WTC11 (cell line): ENCODE data around the gene UBAP2L. TPM values are rescaled to one million over a fixed set of nuclear protein-coding genes. Genes with fewer than 3 reads are reported as not detected.

Experiments
- ATAC-seq: fragments of 200-7000 bp; cut with Tn5 transposase; 2 replicates; pipeline ENCODE4 v1.10.0; 2021; ENCODE audit warnings: mild to moderate bottlenecking, moderate library complexity
- CTCF ChIA-PET: fragments of 300-600 bp; sonication (Branson Sonifier 250); formaldehyde crosslinking; loops from one replicate; lab custom pipeline; 2021; ENCODE audit warnings: antibody characterized with exemption; lab: Charles Lee
- POLR2A ChIA-PET: fragments of 350-600 bp; sonication (Branson Sonifier 250); formaldehyde crosslinking; loops from one replicate; lab custom pipeline; 2021; ENCODE audit warnings: antibody characterized with exemption; lab: Charles Lee
- DNase-seq: peaks from one replicate; pipeline ENCODE4 v3.0.0; 2021; ENCODE audit warnings: low spot score
- H3K27ac Mint-ChIP-seq: 2 replicates; pipeline ENCODE4 v1.8.0; 2021; ENCODE audit warnings: mixed read lengths
- H3K27me3 Mint-ChIP-seq: 2 replicates; pipeline ENCODE4 v1.8.0; 2021; ENCODE audit warnings: low read depth, mild to moderate bottlenecking, moderate library complexity, mixed read lengths
- H3K36me3 Mint-ChIP-seq: 2 replicates; pipeline ENCODE4 v1.8.0; 2021; ENCODE audit warnings: mixed read lengths
- H3K4me1 Mint-ChIP-seq: 2 replicates; pipeline ENCODE4 v1.8.0; 2022; ENCODE audit warnings: mixed read lengths
- H3K4me3 Mint-ChIP-seq: 2 replicates; pipeline ENCODE4 v1.8.0; 2021; ENCODE audit warnings: mild to moderate bottlenecking, moderate library complexity, mixed read lengths
- H3K9me3 Mint-ChIP-seq: 2 replicates; pipeline ENCODE4 v1.8.0; 2021; ENCODE audit warnings: mixed read lengths
- CREB1 ChIP-seq: sonication (generic); formaldehyde crosslinking; IDR thresholded peaks from 2 replicates; pipeline ENCODE4 v1.8.0; 2023; ENCODE audit warnings: mild to moderate bottlenecking, missing genetic modification reagents
- ESRRA ChIP-seq: sonication (generic); formaldehyde crosslinking; IDR thresholded peaks from 2 replicates; pipeline ENCODE4 v1.8.1; 2022; ENCODE audit warnings: mild to moderate bottlenecking, missing genetic modification reagents, borderline replicate concordance
- FOXJ3 ChIP-seq: sonication (generic); formaldehyde crosslinking; IDR thresholded peaks from 2 replicates; pipeline ENCODE4 v1.9.0; 2021; ENCODE audit warnings: missing genetic modification reagents, mild to moderate bottlenecking, borderline replicate concordance
- FOXP4 ChIP-seq: sonication (generic); formaldehyde crosslinking; IDR thresholded peaks from 2 replicates; pipeline ENCODE4 v1.8.0; 2022; ENCODE audit warnings: mild to moderate bottlenecking, missing genetic modification reagents
- GABPB1 ChIP-seq: sonication (generic); formaldehyde crosslinking; IDR thresholded peaks from 2 replicates; pipeline ENCODE4 v1.8.1; 2023; ENCODE audit warnings: mild to moderate bottlenecking, missing genetic modification reagents
- GRHL2 ChIP-seq: fragments of 250-450 bp; sonication (Bioruptor Pico); IDR thresholded peaks from 2 replicates; pipeline ENCODE4 v1.8.0; 2022; ENCODE audit warnings: mild to moderate bottlenecking, moderate library complexity; ENCODE audit not compliant: insufficient replicate concordance, severe bottlenecking
- HMGXB4 ChIP-seq: sonication (generic); formaldehyde crosslinking; IDR thresholded peaks from 2 replicates; pipeline ENCODE4 v1.8.1; 2023; ENCODE audit warnings: mild to moderate bottlenecking, moderate library complexity, missing genetic modification reagents
- KAT7 ChIP-seq: sonication (generic); formaldehyde crosslinking; IDR thresholded peaks from 2 replicates; pipeline ENCODE4 v1.8.1; 2023; ENCODE audit warnings: missing genetic modification reagents, mild to moderate bottlenecking, borderline replicate concordance
- NFE2L1 ChIP-seq: sonication (generic); formaldehyde crosslinking; IDR thresholded peaks from 2 replicates; pipeline ENCODE4 v1.8.1; 2023; ENCODE audit warnings: missing genetic modification reagents
- NFYB ChIP-seq: sonication (generic); formaldehyde crosslinking; conservative IDR thresholded peaks from 2 replicates; pipeline ENCODE4 v1.8.0; 2022; ENCODE audit warnings: low read depth, missing genetic modification reagents
- NR2C2 ChIP-seq: sonication (generic); formaldehyde crosslinking; IDR thresholded peaks from 2 replicates; pipeline ENCODE4 v1.8.0; 2022; ENCODE audit warnings: mild to moderate bottlenecking, missing genetic modification reagents
- PRDM15 ChIP-seq: sonication (generic); formaldehyde crosslinking; IDR thresholded peaks from 2 replicates; pipeline ENCODE4 v1.8.0; 2022; ENCODE audit warnings: missing genetic modification reagents
- RORB ChIP-seq: fragments of 250-450 bp; sonication (Bioruptor Pico); IDR thresholded peaks from 2 replicates; pipeline ENCODE4 v1.9.0; 2021; ENCODE audit warnings: mild to moderate bottlenecking
- SMAD4 ChIP-seq: sonication (generic); formaldehyde crosslinking; IDR thresholded peaks from 2 replicates; pipeline ENCODE4 v1.8.0; 2022; ENCODE audit warnings: mild to moderate bottlenecking, missing genetic modification reagents
- TCF7 ChIP-seq: sonication (generic); formaldehyde crosslinking; IDR thresholded peaks from 2 replicates; pipeline ENCODE4 v1.8.0; 2022; ENCODE audit warnings: mild to moderate bottlenecking, low read depth, missing genetic modification reagents, moderate library complexity
- ZNF138 ChIP-seq: sonication (generic); formaldehyde crosslinking; conservative IDR thresholded peaks from 2 replicates; pipeline ENCODE4 v1.8.1; 2022; ENCODE audit warnings: mild to moderate bottlenecking, moderate library complexity, missing genetic modification reagents
- ZNF219 ChIP-seq: sonication (generic); formaldehyde crosslinking; IDR thresholded peaks from 2 replicates; pipeline ENCODE4 v1.8.0; 2023; ENCODE audit warnings: missing genetic modification reagents, mild to moderate bottlenecking, borderline replicate concordance
- ZNF232 ChIP-seq: sonication (generic); formaldehyde crosslinking; IDR thresholded peaks from 2 replicates; pipeline ENCODE4 v1.8.0; 2022; ENCODE audit warnings: mild to moderate bottlenecking, missing genetic modification reagents
- ZSCAN18 ChIP-seq: fragments of 250-450 bp; sonication (Bioruptor Pico); IDR thresholded peaks from 2 replicates; pipeline ENCODE4 v2.1.2; 2022; ENCODE audit warnings: mild to moderate bottlenecking, moderate library complexity
- total RNA-seq: library from RNA; stranded (reverse); gene quantifications from 3 replicates; pipeline ENCODE4 v1.2.3, GENCODE V29; 2021

UBAP2L gene
- total RNA-seq, 1 experiment from 2014 or later = 205 TPM

GRCh38 chr1:154256686-154257085, 35.9 kb downstream of the UBAP2L start:
- POLR2A ChIA-PET = no interaction called here
- no peak for TF ChIP-seq CREB1 (CRISPR knock-in tag)
- no peak overlapping the region for H3K4me3 Mint-ChIP-seq
- no peaks in the 10 kb centered on the region for H3K9me3 Mint-ChIP-seq
- H3K27me3 Mint-ChIP-seq = no peaks in the 10 kb centered on the region
- no peak for DNase-seq
- no peak for ATAC-seq
- peaks cover 86% of the 10 kb centered on the region for H3K36me3 Mint-ChIP-seq
- no peaks in the 10 kb centered on the region for H3K4me1 Mint-ChIP-seq
- H3K27ac Mint-ChIP-seq = no peak overlapping the region
- CTCF ChIA-PET = no interaction called here

- peaks cover 96% of the 10 kb centered on the region for H3K36me3 Mint-ChIP-seq
- DNase-seq = no peak
- ChIA-PET POLR2A (interaction anchor here (0.6 kb wide), 1 partner anchor 137 kb away, joined by 3 read pairs; no protein-coding TSS in a partner anchor), CTCF (interaction anchor here (0.8 to 1.0 kb wide), 3 partner anchors 59 to 76 kb away, joined by 3 to 4 read pairs (median 3); no protein-coding TSS in a partner anchor)
- TF ChIP-seq ZNF219 (CRISPR knock-in tag) (no peak), GRHL2 (CRISPR knock-in tag) (no peak), ZSCAN18 (CRISPR knock-in tag) (no peak), FOXJ3 (CRISPR knock-in tag) (no peak), HMGXB4 (CRISPR knock-in tag) (no peak), PRDM15 (CRISPR knock-in tag) (no peak), FOXP4 (no peak), ZNF232 (no peak), NFE2L1 (CRISPR knock-in tag) (no peak), ZNF138 (CRISPR knock-in tag) (no peak), NFYB (CRISPR knock-in tag) (no peak), ESRRA (CRISPR knock-in tag) (no peak), GABPB1 (CRISPR knock-in tag) (no peak), KAT7 (CRISPR knock-in tag) (no peak), SMAD4 (no peak), NR2C2 (CRISPR knock-in tag) (no peak), TCF7 (CRISPR knock-in tag) (no peak), RORB (CRISPR knock-in tag) (no peak)
- H3K27me3 Mint-ChIP-seq = no peaks in the 10 kb centered on the region
- H3K4me3 Mint-ChIP-seq = no peak overlapping the region
- H3K4me1 Mint-ChIP-seq = no peaks in the 10 kb centered on the region
- no peak for ATAC-seq
- peak overlapping the region; percentile 52; the same call in 1 of the 2 replicates for H3K27ac Mint-ChIP-seq
- no peaks in the 10 kb centered on the region for H3K9me3 Mint-ChIP-seq
Observed at GRCh38 chr1:154258784-154259183, 38.0 kb downstream of the UBAP2L start.
